Activated CD8-positive, alpha-beta memory T cell treated with anti-CD3 and anti-CD28 coated beads, Interleukin-2, amount 50 U/mL, for 1 hour (primary cell): Measurements from ENCODE around the gene INHA.
A peak's percentile ranks its signal among the peaks of the same experiment; 100 is the strongest.

Experiments used
- DNase-seq: peaks from one replicate; pipeline ENCODE4 v3.0.0-alpha.2; 2020; ENCODE audit errors: extremely low read depth

Gene INHA

DNA sequence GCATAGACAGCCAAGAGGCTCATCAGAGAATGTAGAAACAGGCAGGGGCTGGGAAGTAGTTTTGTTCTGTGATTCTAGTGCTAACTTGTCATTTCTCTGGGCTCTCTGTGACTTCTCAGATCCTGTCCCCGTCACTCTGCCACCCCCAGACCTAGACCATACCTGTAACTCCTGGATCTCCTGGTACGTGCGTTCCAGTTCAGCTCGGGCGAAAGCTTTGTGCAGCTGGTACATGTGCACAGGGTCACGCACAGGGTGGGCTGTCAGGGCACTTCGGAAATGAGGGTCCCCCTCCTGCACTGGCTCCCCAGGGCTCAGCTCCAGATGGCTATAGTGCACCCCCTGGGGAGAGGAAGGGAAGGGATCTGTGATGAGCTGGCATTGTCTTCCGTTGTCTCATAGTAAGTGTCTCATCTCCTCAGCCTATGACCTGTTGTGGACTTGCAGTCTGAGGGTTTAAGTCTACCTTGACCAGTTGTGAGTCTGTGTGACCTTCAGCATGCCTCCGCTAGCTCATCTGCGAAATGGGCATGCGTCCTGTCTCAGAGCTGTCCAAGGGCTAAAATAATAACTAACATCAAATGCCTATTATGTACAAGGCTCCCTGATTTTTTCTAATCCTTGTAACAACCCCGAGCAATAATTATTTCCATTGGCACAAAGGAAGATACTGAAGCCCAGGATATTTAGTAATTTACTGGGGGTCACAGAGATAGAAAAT lies 31.2 kb upstream of the INHA start:
- DNase-seq: no peak

DNA sequence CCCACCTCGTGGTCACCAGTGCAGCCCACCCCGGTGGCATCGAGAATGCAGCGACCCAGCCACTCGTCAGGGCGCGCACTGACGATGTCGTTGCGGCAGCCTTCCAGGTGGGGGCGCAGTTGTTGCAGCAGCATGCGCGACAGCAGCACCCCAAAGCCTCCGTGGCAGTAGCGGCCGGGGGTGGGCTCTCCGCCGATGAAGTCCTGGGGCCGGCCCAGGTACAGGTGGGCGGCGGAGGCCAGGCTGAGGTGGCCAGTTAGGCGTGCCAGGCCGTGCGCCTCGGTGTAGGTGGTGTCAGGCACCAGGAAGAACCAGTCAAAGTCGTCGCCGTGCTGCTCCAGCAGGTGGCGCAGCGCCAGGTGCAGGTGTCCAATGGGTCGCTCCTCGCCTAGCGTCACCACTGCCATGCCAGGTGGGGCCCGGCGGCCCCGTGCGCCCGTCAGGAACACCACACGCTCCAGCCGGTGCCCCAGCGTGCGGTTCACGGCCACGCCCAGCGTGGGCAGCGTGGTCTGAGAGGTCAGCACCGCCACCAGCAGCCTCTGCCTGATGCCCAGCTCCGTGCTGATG lies 30.4 kb upstream of the INHA start:
- peak; percentile 49 for DNase-seq

DNA sequence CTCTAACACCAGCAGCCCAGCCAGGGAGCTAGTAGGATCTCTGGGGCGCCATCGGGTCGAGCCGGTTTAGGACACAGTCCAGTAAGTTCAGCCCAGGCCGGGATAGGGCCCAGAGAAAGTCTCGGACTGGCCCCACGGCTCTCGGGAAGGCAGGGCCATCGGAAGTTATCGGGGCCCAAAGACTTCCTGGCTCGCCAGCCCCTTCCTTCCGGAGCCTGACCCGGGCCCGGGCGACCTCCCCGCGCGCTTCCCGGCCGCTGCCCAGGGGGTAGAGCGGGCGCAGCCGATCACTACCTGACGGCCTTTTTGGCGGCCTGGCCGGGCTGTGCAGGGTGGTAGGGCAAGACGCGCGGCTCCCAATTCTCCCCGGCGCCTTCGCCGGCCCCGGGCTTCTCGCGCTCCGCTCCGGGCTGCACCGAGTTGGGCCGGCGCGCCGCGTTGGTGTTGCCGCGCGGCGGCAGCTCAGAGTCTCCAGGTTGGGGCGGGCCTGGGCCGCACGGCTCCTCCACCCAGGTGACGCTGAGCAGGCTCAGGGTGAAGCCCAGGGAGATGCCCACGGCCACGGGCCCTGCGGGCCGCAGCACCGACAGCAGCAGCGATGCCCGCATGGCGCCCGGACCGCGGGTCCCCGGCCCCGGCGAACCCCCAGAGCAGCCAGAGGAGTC lies 29.0 kb upstream of the INHA start:
- DNase-seq: no peak

DNA sequence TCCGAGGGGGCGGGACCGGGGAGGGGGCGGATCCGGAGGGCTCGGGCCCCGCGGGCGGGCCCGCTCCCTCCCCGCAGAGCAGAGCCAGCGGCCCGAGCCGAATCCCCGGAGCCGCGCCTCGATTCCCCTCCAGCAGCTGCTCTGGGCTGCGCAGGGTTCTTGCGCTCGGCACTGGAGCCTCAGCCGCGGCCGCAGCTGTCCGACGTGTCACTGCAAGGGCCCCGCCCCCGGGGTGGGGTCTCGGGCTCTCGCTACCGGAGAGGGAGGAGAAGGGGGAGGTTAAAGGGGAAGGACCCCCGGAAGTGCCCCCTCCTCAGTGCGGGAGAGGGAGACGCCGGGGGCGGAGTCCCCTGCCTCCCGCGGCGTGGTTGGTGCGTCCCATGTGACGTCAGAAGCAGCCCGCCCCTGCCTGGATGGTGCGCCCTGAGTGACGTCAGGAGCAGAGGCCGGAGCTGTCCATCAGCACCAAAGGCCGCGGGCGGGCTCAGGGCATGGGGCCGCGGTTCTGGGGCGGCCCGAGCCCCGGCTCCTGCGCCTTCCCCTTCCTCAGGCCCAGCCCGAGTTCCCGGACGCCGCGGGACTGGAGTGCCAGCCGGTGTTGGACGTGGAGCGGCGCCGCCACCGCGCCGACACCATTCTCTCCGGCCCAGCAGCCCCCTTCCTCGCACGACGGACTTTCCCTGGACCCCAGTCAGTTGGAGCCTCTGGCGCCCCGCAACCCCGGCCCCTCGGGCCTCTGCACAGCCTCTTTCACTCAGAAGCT lies 28.3 kb upstream of the INHA start, which contains the start of the genes CHPF and TMEM198:
Gene CHPF (minus strand): TSS at position 214 of the 763 bp plus-strand sequence. CDS start 271 bp downstream, outside the sequence.
Gene TMEM198 (plus strand): TSS at position 433 of the 763 bp plus-strand sequence. CDS start 700 bp downstream, outside the sequence.
- DNase-seq: peak; percentile 82

DNA sequence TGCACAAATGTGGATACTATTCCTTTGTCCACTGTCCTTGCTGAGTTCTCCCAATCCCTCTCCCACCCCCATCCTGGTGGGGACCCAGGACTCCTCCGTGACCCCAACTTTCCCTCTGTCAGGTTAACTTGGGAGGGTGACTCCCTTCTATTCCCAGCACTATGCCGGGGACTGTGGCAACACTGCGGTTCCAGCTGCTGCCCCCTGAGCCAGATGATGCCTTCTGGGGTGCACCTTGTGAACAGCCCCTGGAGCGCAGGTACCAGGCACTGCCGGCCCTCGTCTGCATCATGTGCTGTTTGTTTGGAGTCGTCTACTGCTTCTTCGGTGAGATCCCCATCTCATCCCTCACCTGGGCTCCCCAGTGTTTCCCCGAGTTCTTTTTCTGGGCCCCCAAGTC lies 27.5 kb upstream of the INHA start:
- no peak for DNase-seq

DNA sequence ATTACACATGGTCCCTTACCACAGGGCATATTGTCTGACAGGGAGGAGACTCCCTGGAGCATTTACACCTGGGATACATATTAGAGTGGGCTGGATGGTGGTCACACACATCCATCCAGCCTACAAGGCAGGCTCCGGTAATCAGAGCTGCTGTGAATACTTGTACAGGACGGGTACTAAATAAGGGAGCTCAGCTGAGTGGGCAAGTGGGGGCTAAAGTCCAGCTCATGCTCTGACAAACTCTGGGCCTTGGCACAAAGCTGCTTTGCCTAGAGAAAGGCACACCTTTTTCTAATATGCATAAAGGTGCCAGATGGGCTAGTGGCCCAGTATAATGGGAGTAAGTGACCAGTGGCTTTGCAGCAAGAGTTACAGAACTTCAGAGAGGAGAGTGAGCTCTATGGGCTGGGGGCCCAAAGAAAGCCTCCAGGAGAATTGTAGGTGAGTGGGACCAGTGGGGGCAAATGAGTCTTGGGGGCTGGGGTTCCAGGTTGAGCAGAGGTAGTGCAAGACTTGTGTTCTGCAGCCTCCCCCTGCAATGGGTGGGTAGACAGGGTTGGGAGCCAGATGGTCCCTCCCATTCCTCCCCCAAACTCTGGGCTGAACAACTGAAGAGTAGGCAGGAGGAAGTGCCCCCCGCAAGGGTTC lies 26.7 kb upstream of the INHA start:
- no peak for DNase-seq

DNA sequence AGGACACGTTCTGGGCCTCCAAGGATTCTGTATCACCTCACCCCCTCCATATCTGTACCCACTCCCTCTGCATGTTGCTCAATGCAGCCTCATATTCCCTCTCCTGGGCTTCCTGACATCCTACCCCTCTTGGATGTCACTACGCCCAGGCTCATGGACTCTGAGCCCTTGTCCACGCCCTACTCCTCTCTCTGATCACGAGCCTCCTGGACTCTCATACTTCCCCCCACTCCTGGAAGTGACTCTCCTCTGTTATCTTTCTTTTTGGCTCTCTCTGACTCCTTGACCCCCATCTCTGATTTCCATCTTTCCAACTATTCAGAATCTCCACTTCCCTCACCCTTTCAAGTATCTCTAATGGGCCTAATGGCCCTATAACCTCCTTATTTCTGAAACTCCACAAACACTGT lies 26.2 kb upstream of the INHA start:
- DNase-seq: no peak

DNA sequence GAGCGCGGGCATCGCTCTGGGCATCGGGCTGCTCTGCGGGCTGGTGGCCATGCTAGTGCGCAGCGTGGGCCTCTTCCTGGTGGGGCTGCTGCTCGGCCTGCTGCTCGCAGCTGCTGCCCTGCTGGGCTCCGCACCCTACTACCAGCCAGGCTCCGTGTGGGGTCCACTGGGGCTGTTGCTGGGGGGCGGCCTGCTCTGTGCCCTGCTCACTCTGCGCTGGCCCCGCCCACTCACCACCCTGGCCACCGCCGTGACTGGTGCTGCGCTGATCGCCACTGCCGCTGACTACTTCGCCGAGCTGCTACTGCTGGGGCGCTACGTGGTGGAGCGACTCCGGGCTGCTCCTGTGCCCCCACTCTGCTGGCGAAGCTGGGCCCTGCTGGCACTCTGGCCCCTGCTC lies 24.5 kb upstream of the INHA start:
- no peak for DNase-seq

DNA sequence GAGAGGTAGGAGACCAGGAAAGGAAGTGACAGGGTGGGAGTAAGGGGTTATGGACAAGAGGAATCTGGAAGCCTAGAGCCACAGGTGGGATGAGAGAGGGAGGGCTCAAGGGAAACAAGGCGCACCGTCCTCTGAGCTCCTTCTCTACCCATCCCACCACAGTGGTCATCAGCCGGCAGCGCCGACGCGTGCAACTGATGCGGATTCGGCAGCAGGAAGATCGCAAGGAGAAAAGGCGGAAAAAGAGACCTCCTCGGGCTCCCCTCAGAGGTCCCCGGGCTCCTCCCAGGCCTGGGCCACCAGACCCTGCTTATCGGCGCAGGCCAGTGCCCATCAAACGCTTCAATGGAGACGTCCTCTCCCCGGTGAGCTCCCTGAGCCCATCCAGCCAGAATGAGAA lies 23.1 kb upstream of the INHA start:
- DNase-seq: no peak

DNA sequence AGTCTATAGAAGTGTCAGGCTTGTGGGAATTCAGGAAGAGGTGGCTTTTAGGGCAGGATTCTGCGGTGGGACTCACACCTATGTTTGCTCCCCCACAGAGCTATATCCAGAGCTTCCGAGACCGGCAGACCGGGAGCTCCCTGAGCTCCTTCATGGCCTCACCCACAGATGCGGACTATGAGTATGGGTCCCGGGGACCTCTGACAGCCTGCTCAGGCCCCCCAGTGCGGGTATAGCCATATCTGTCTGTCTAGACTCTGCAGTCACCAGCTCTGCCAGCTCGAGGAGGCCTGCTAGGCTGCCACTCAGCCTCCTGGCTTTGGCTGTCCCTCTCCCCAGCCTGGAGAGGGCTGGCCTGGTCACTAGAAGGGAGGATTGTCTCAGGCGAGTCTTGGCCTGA lies 22.5 kb upstream of the INHA start:
- no peak for DNase-seq

DNA sequence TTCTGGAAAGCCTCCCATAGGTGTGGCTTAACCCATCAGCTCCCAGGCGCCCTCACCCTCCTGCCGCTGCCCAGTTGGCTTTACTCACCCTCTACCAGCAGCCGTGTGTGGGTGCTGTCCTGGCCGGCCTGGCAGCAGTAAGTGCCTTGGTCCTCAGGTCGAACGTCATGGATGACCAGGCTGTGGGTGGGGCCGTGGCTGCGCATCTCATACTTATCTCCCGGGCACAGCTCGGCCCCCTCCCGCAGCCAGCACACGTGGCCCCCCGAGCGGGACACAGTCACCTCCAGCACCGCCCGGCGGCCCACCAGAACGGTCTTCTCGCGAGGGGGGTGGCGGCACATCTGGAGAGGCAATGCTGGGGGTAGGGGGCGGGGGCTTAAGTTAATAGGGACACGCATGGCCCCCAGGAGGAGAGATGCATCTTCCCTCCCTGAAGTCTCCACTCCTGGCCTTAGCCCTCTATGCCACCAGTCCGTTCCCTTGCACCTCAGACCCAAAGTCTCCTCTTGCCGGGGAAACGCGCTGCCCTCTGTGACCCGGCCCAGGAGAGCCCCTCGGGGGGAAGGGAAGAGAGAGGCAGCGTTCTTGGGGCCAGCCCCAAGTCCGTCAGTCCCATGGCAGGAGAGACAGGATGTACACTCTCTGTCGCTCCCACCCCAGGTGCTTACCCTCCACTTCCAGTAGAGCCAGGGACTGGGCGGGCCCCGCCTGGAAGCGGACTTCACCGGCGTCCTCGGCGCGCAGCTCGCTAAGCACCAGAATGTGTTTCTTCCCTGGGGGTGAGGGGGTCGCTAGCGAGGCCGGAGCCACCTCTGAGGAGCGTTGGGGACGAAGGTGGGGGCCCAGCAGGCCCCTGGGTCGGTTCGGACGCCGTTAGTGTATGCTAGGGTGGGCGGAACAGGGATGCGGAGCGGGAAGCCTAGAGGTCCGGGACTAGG lies 20.4 kb upstream of the INHA start:
- DNase-seq: no peak

DNA sequence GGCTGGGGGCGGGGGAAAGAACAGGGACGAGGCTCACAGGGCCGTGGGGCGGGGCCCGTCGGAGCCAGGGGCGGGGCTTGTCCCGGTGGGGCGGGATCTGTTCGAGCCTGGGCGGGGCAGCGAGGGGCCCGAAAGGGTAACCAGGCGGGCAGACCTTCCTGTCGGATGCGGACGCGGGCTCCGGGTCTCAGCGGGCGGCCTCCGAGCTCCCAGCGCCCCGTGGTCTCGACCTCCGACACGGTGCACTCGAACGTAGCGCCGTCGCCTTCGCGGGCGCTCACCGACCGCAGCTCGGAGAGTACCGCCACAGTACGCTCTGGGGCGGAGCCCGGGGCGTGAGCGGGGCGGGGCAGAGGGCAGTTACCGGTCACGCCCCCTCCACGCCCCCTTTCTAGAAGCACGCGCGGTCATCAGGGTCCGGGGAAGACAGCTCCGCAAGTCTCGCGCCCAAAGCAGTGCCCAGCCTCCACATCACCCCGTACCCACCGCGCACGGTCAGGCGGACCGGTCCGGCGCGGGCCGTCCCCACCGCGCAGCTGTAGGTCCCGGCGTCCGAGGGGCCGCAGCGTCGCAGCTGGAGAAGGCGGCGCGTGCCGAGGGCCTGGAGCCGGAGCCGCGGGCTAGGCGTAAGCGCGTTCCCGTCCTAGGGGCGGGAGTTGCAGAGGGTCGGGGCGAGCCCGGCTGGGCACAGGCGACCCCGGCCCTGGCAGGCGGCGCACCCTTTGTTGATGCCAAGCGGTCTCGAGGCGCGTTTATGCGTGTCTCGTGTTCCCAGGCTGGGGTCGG lies 19.5 kb upstream of the INHA start:
- DNase-seq: peak; percentile 52

DNA sequence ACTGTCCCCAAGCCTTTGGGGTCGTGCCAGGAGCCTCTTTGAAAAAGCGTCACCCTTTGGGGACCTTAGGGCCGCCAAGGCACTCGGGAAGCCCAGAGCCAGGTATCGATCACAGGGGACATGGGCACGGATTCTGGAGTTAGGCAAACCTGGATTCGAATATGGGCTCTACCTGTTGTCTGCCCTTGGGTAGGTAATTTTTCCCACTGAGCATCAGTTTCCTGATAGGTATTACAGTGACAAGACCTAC lies 19.0 kb upstream of the INHA start:
- DNase-seq: no peak

DNA sequence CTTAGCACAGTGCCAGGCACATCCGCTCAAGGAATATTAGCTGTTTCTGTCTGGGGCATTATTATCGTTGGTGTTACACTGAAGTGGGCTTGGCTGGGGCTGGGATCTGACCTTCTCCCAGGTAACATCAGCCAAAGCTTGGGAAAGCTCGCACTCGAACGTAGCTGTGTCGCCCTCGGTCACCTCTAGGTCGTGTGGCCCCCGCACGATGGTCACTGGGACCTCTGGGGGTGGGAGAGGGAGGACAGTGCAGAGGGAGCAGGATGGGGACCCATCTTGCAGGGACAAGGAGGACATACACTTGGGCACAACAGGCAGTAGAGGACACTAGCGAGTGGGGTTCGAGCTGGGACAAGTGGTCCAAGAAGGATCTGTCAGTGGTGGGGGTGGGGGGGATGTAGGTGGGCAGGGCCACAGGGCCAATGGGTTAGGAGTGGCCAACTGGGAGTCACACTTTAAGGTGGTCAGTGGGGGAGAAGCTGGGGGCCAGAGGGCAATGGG lies 18.6 kb upstream of the INHA start:
- no peak for DNase-seq

DNA sequence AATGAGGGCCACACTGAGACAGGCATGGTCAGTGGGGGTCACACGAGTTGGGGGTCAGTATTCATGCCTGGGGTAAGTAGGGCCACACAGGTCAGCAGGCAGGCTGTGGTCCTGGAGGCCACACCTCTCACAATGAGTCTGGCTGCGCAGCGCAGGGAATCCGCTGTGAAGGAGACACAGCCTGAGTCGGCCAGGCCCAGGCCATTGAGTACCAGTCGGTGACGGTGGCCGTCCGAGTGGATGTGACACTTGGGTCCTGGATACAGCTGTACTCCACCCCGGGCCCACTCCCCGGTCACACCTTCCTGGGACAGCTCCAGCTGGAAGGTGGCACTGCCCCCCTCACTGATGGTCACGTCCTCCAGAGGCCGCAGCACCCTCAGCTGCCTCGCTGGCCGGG lies 17.8 kb upstream of the INHA start:
- no peak for DNase-seq

DNA sequence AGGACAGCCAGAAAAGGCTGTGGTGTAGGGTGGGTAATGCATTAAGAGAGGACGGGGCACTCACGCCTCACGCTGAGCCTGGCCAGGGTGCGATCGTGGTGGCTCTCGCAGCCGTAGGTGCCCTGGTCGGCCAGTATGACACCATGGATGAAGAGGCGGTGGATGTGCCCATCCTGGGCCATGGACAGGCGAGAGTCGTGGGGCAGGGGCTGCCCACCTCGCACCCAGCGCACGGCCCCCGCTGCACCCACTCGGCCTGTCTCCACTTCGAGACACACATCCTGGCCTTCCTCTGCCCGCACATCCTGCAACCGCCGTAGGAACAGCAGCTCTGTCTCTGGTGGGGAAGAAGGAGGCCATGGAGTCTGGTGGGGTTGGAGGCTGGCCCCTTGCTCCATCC lies 16.2 kb upstream of the INHA start:
- DNase-seq: no peak

DNA sequence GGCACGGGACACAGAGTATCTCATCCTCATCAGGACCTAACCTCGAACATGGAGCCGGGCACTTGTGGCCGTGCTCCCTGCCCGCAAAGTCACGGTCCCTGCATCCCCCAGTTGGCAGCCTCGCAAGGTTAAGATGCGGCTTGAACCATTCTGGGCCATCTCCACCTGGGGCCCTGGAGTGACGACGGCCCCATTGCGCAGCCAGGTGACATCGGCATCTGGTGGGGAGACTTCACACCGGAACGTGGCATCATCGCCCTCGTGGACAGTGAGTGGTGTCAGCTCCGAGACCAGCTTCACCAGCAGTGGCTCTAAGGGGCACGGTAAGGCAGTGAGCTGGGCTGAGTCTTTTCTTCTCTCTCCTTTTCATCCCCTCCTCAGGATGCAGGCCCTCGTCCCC lies 15.7 kb upstream of the INHA start:
- DNase-seq: no peak

DNA sequence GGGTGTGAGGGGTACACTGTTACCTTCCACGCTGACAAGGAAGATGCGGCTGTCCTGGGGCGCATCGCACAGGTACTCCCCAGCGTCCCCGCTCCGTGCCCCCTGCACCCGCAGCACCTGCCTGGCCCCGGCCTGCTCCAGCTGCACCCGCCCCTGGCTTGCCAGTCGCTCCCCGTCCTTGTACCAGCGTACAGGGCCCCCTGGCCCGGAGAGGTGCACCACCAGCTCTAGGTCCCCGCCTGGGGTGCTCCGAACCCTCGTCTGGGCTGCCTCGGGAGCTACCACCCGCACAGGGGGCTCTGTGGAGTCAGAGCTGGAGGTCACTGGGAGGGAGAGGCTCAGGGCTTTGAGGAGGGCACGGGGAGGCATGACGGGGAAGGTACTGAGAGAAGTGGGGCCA lies 14.8 kb upstream of the INHA start:
- DNase-seq: no peak

DNA sequence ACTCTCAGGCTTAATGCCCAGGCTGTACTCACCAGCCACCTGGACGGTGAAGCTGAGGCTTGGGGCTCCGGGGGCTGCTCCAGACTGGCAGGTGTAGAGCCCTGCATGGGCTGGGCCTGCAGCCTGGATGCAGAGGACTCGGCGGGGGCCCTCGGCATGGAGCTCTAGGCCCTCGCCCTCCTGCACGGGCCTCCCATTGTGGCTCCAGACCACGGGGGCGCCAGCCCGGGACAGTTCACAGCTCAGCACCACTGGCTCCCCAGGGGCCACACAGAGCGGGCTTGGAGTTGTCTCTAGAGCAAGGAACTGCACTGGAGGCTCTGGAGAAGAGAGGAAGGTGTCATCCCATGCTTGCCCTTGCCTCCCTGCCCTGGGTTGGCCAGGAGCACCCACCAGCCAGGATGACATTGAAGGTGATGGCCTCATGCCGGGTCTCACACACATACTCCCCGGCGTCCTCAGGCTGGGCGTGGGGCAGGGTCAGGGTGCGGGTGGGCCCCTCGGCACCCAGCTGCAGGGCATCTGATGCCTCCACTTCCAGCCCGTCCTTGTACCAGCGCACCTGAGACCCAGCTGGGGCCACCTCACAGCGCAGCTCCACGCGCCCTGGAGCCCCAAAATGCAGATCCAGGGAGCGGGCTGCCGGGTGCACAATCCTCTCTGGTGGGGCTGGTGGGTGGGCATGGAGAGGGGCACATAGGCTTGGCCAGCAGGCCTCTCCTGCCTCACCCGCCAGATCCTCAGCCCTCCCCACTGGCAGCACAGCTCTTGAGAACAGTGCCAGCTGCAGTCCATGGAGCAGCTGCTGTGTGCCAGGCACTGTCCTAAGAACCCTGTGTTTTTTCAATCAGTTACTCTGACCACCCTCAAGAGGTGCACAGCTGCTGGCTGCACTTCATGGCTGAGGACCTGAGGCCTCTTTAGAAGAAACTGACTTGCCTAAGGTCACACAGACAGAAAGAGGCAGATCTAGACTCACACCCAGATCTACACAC lies 14.0 kb upstream of the INHA start:
- DNase-seq: no peak
